HTERT RPE-1 (cell line): ENCODE measurements around the gene PFDN1.

Source experiments
- in situ Hi-C: fragments of 300-500 bp; cut with MboI; formaldehyde crosslinking; loops from 4 replicates; pipeline ENCODE4 v1.14.3; 2020; ENCODE audit warnings: low sequenced_read_pairs

The PFDN1 gene

DNA sequence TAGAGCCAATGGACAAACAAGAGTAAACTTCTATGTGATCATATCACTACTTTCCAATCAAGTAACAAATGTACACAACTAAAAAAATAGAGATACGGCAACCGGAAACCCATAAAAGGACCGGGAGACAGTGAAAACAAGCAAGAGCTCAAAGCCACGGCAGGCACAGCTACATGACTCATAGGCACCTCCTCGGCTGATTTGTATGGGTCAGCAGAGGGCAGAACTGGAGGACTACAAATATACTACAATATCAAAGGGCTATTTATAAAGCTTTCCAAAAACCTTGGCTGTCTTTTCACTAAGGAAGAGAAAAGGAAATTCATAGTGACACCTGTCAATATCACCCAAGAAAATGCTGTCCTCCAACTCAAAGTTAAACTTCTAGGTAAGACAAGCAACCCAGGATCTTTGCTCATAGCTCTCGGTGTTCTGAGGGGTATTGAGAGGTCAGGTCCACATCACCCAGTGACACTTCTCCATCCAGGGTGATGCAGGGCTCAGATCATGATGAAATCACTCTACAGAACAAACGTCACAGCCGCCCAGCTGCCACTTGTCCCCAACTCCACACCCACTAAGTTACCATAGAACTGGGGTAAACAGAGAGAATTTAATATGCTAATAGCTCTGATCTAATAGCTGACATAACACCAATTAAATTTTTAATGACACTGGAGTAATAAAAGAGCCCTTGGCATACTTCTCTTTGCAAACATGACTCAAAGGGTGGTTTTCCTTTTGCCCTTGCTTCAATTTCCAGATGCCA lies 41.3 kb downstream of the PFDN1 start:
- in situ Hi-C loops: no loop called here

DNA sequence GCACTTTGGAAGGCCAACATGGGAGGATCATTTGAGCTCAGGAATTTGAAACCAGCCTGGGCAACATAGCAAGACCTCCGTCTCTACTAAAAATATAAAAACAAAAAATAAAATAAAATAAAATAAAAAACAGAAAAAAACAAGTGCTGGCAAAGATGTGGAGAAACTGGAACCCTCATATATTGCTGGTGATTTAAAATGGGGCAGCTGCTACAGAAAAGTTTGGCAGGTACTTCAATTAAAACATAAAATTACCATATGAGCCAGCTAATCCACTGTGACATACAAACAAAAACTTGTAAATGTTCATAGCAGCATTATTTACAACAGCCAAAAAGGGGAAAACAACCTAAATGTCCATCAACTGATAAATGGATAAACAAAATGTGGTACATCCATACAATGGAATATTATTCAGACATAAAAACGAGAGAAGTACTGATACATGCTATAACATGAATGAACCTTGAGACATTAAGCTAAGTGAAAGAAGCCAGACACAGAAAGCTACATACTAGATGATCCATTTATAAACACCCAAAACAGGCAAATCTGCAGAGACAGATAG lies 42.7 kb downstream of the PFDN1 start:
- in situ Hi-C loops: no loop called here

DNA sequence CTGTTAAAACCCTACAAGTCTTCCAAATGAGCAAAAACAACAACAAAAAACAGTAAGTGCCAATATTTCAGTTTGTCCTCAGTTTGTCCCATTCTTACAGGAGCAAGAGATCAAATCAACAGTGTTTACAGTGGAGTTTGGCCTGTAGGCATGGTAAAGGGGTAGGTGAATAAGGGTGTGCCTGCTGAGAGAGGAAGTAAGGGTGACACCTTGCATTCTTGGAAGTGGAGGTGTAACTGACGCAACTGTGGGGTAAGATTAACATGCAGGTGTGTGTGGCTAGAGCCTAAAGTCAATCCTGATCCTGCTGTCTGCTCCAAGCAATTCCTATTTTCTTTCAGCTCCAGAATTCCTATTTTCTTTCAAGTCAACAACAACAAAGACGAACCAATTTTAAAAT lies 43.4 kb downstream of the PFDN1 start:
- in situ Hi-C loops: no loop called here

DNA sequence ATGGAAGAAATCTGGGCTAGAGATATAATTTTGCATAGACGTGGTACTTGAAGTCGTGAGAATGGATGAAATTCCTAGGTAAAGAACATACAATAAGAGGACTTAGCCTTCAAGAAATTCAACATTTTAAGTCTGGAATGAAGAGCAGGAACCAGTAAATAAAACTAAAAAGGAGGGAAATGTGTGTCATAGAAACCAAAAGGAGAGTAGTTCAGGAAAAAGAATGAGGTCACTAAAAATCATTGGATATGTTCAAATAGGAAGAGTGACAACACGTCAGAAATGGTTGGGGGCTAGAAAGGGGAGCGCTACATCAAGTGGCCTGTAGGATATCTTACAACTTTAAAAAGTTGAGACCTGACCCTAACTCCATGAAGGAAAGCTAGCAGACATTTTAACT lies 44.0 kb downstream of the PFDN1 start:
- in situ Hi-C loops: no loop called here

DNA sequence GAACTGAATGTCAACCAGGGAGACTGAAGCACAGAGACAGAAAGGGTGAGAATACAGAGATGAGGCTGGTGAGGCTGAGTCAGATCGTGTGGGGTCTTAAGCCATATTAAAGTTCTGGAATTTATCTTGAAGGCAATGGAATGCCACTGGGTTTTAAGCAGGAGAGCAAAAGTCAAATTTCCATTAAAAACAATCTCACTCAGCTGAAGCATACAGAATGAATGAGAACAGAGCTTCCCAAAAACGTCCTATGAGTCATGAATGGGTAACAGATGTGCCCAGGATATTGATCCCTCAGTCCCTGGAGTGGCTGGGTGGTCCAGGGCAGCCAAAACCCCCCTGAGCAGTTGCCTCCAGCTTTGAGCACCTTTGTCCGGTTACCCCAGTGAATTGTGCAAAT lies 44.9 kb downstream of the PFDN1 start:
- in situ Hi-C loops: no loop called here

DNA sequence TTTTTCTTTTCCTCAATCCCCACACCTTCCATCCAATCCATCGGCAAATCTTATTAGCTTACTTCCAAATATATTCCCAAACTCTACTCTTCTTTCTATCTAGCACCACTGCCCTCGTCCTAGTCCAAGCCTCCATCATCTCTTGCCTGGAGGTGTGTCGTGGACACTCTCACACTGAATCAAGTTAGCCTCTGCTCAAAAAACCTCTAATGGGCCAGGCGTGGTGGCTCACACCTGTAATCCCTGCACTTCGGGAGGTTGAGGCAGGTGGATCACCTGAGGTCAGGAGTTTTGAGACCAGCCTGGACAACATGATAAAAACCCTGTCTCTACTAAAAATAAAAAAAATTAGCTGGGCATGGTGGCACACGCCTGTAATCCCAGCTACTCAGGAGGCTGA lies 46.2 kb downstream of the PFDN1 start:
- in situ Hi-C loops: no loop called here

DNA sequence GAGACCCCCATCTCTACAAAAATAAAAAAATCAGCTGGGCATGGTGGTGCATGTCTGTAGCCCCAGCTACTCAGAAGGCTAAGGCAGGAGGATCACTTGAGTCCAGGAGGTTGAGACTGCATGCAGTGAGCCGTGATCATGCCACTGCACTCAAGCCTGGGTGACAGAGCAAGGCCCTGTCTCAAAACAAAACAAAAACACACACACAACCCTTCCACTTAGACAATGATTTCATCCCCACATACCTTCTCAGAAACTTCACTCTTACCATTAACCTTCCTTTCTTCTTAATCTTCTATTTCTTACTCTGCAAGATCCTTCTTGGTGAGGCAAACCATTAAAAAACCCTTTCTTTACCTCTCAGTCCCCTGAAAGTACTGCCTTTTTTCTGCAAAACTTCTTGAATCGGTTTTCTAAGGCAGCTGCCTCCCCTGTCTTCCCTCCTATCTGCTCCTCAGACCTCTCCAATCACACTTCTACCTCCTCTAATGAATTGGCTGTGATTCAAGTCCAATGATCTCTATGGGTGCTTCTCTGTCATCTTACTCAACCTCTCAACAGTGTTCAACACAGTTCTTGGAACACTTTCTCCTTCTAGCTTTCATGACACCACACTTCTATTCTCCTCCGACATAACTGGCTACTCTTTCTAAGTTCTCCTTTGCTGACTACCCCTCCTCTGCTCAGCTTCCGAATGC lies 47.3 kb downstream of the PFDN1 start:
- in situ Hi-C loops: no loop called here

DNA sequence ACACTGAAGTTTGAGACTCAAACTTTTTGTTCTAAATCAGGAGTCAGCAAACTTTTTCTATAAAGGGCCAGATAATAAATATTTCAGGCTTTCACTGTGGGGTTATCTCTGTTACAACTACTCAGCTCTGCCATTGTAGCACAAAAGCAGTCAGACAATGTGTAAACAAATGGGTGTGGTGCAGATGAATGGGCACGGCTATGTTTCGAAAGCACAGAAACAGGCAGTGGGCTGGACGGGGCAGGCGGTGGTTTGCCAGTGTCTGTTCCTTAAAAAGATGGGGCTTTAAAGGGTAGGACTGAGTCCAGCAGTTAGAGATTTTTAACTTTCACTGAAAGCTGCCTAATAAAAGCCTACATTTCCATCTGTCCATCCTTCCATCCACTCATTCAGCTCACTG lies 48.9 kb downstream of the PFDN1 start:
- in situ Hi-C loops: no loop called here

DNA sequence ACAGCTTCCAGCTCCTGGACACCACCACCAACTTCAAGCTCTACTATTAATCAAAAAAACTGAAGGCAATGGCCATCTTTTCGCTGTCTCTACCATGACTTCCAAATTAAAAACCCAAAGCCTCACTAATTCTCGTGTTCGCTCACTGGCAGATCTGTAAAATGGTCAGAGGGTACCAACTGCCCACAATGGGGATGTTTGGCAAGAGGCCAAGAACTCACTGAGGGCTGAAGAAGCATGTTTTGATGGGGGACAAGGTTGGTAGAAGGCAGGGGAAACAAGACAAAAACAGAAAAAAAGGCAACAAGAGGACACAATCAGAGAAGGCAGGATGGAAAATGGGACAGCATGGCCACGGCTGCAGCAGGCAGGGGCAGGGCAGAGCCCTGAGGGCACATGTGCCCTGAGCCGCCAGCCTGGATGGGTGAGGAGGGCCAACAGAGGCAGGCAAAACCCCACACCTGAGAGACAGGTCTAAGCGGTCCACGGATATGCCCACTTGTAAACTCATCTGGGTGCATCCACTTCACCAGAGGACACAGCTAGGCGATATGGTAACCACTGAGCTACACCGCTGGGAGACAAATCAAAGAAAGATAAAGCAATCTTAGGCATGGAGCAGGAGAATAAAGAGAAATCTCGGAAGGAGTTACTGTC lies 50.3 kb downstream of the PFDN1 start:
- in situ Hi-C loops: no loop called here

DNA sequence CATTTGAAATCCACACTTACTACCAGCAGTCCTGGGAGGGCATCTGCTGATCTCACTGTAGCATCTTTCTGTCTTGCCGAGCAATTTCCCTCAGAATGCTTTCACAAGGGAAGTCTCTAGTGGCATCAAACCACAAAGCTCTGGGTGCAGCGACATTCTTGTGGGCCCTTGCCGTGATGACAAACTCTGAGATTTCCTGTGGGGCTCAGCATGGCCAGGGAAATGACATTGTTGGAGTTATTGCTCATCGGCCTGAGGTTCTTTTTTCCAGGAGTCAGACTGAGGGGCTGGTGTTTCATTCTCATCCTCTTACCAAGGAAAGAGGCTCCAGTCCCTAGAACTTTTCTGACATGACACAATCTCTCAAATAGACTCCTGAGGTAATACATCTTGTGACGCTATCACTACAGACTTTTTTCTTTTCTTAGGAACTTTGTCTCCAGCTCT lies 51.4 kb downstream of the PFDN1 start:
- in situ Hi-C loops: no loop called here

DNA sequence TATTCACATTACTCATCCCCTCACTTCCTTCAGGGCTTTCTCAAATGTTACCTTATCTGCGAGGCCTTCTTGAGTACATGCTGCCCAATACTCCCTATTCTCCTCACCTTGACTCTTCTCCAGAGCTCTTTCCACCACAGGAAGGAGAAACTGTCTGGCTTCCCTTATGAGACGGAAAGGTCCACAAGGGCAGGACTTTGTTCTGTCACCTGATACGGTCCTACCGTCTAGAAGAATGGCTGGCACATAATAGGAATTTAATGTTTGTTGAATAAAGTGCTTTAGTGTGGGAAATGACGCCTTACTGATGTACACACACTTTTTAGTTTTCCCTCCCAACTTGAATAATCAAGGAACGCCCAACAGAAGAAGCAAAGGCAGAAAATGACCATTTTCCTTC lies 52.5 kb downstream of the PFDN1 start:
- in situ Hi-C loops: no loop called here

DNA sequence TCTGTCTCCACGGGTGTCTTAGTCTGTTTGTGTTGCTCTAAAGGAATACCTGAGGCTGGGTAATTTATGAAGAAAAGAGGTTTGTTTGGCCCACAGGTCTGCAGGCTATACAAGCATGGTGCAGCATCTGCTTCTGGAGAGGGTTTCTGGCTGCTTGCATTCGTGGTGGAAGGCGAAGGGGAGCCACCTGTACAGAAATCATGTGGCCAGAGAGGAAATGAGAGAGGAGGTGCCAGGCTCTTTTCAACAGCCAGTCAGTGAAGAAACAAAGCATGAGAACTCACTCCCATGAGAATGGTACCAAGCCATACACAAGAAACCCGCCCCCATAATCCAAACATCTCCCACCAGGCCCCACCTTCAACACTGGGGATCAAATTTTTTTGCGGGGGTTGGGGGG lies 53.4 kb downstream of the PFDN1 start:
- in situ Hi-C loops: no loop called here

DNA sequence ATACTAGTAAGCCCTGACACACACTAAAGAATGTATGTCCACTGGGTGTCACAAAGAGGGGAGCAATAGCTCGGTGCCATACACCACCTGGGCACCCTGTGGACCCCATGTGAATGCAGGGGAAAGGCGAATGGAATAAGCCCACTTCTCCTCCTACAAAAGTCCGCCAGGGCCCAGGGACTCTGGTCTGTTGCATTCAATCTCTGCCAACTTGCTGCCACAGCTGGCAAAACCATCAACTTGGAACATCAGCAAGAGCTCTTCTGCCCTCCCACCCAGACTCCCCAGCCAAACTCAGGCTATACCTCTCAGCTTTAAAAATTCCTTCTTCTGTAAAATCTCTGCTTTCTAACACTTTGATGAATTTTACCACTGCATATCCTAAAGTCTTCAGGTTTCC lies 54.5 kb downstream of the PFDN1 start:
- in situ Hi-C loops: no loop called here

DNA sequence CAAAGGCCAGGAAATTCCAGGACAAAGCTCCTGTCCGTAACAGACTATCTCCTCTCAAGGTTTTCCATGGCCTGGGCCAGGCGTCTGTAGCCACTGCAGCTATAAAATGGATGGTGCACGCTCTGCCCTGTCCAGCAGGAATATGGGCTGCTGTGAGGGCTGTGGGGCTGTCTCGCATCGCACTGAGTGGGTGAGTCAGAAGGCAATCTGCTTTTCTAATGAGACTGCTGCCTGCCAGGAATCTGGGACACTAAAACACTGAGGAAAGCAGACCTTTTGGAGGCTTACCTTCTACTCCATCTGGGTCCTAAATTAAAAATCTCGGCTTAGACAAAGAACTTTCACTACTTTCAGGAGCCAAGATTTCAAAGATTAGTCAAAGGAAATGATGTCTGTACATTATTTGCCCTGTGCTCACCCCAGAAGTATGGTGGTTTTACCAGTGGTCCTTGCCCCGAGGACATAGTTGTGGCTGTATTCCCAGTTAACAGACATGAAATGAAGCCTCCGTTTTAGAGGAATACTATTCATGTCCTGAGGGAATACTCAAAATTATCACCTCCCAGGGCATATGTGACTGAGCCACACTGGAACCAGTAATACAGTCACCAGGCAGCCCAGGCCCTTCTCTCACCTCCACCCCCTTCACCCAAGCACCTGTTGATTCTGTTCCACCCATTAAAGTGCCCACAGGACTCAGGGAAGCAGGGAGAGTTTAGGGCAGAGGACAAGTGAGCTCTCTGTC lies 56.4 kb downstream of the PFDN1 start:
- in situ Hi-C loops: no loop called here

DNA sequence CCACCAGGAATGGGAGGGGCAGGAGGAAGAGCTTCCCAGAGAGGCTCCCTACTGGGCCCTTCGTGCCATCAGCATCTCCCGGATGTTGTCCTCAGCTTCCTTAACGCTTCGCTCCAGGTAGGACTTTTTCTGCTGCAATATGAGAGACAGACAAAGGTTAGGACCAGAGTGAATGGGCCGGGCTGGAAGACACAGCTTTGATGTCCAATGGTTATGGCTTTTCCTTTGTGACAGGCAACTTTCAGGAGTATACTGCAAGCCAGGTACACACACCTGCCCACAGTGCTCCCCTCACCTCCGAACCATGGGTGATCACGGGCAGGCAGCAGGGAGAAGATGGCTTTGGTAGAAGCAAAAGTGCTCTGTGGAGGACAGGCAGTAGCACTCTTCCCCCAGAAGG lies 57.0 kb downstream of the PFDN1 start:
- in situ Hi-C loops: no loop called here

DNA sequence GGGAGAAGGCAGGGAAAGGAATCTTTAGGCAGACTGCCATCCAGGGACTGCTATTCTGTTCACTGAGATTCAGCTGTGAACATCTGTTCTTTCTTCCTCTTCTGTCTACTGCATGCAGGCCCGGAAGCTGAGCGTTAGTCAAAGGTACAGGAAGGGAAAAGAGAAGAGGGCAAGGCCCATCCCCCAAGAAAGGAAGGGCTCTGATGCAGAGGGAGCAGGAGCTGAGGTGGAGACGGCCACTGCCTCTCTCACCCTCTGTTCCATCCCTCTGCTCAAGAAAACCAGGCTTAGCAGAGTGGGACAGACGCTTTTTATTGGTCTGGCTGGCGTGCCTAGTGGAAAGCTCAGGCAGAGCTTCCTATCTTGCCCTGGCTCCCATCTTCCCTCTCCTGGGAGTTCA lies 57.6 kb downstream of the PFDN1 start:
- in situ Hi-C loops: no loop called here

DNA sequence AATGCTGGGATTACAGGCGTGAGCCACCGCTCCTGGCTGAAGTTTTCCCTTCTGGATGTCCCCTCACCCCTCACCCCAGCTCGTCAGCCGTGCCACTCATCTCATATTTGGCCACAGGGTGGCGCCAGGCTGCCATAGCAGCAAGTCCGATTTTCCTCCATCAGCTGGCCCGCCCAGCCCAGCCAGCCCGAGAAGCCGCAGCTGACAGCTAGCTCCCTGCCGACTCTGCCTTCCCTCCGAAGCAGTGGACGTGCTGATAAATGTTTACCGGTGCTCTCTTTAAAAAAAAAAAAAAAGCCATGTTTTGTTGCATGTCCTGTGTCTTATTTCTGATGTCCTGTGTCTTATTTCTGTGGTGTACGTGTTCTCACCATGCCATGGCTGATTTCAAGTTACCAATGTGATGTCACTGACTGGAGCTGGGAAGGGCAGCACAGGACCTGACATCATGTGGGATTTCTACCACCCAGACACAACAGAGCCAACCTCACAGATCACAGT lies 58.3 kb downstream of the PFDN1 start:
- in situ Hi-C loops: no loop called here

DNA sequence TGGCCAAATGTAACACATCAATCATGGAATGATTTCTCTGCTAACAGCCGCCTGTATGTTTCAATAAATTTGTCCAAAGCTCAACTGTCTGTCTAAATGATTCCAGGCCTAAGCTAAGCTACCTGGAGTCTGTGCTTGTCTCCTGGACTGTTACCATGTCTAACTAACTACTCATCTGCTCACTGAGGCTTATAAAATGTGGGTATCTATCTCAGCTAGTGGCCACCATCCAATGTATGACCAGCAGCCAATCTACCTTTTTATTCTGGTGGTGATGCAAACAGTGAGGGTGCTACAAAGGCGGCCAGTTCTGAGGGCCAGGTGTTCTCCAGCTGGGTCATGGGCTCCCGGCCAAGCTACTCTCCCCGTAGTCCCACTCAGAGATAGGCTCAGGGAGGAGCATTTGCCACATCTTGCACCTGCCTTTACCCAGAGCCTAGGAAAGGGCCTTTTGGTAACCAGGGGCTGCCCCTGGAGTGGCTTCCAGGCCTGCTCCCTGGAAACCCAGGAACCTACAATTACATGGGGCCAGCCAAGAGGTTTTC lies 59.1 kb downstream of the PFDN1 start:
- in situ Hi-C loops: no loop called here

DNA sequence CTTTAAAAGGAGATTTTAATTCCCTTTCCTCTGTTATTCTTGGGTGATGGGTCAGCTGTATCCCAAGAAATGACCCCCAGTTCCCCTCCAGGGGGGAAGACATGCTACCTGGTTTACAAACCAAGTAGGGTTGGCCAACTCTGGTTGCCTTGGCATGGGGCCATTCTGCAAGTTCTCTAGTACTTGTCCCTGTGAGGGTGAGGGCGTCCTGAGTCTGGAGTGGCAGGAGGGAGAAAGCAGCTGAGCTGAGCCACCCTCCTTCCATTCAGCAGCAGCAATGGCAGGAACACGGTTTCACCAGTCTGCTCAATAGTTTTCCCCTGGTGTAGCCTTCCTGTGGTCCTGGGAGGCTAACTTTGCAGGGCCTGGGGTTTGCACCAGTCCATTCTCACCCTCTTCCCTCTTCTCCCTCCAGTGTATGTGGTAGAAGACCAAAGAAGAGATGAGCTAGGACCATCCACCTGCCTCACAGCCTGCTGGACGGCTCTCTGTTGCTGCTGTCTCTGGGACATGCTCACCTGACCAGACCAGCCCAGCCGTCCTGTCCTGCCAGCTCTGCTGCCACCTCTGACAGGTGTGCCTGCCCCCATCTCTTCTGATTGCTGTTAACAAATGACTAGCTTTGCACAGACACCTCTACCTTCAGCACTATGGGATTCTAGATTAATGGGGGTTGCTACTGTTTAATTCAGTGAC lies 59.9 kb downstream of the PFDN1 start:
- in situ Hi-C loops: no loop called here

DNA sequence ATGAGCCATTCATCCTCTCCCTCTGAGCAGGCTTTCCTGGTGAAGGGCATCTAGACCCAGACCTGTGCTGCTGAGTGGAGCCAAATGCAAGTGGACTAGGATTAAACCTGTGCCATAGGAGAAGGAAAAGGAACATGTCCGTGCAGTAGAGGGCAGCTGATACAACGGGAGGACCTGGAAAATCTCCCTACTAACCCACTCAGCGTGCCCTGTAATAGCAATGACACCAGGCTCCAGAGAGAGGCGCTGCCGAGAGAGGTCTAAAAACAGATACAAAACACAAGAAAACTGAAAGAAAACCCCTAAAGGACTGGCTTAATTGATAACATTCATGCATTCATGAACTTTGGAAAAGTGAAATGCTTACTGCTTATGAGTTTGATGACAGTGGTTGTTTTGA lies 60.8 kb downstream of the PFDN1 start:
- in situ Hi-C loops: no loop called here
